Measurements from ENCODE around the gene MYO5B.
"Not testable (repeated sequence)": the region's sequence is repeated elsewhere in the genome, so short reads cannot be mapped to it uniquely, and the experiment has no call there.

The MYO5B gene

DNA sequence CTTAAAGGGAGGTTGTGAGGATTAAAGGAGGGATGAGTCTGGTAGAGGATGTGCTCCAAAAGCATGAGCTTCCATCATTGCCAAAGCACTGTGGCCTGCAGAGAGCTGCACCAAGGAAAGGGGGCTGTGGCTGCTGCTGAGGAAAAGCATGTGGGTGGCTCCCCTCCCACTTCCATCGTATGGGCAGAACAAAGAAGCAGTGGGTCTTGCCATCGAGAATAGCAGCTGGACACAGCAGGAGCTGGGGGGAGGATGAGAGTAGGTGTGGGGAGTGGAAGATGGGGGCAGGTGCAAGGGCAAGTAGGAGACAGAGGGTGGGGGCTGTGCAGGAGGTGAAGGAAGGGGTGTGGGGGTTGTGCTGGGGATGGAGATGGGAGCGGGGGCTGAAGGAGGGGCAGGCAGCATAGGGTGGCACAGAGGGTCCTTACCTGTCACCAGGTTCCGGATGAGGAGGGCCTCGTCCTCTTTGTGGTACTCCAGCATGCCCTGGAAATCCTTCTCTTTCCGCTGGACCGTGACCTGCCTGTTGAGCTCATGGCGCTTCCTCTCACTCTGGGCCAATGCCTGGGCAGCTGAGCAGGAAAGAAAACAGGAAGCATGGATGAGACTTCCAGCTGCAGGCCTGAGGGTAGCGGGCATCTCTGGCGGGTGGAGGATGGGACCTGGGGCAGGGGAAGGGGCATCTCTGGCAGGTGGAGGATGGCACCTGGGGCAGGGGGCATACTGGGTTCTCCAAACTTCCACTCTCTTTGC is 348.1 kb downstream of the MYO5B start:
- no peak for DNase-seq

DNA sequence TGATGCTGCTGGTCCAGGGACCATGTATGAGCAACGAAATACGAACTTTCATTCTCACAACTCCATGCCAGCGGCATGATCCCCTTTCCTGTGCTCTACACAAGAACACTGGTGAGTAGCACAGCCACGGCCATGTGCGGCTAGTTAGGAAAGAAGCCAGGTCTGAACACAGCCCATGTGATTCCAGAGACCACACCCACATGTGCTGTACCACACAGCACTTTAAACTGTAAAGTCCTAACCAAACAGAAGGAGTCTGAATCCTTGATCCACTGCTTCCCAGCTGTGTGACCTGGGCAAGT is 348.6 kb downstream of the MYO5B start:
- no peak for DNase-seq

- no peak for DNase-seq
These were observed 349.2 kb downstream of the MYO5B start for GRCh38 chr18:49845629-49846360.

GRCh38 chr18:49844903-49845302 is 350.0 kb downstream of the MYO5B start:
- no peak for DNase-seq

DNA sequence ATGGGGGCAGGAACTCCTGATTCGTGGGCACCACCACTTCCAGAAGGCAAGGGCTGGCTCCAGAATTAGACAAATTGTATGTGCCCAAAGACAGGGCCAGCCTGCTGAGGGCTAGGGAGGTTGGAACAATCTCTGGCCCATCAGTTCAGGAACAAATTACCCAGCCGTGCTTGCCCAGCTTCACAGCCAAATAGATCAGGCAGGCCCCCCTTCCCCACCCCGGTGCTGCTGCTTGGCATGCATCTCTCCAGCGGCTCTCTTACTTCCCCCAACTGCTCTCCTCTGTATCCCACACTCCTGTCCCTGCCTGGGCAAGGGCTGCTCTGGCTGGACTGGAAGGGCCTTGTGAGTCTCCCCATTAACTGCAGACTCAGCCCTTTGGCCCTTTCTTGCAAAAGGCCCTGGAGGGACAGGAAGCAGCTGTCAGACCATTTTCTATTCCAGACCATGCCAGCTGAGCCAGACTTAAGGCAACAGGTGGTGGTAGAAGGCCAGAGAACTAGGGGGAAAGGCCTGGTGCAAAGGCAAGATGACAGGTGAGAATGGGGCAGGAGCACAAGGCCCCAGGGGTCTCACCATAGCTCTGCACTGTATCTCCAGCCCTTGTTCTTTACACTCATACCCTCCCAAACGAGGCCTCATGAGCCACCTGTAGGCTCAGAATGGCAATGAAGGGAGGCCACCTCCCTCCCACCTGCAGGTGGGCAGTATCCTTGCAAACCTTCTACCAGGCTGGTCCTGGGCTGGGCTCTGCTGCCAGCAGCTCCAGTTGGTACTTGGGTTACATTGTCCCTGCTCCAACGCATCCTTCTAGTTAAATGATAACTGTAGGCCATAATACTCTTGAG is 350.9 kb downstream of the MYO5B start:
- no peak for DNase-seq

DNA sequence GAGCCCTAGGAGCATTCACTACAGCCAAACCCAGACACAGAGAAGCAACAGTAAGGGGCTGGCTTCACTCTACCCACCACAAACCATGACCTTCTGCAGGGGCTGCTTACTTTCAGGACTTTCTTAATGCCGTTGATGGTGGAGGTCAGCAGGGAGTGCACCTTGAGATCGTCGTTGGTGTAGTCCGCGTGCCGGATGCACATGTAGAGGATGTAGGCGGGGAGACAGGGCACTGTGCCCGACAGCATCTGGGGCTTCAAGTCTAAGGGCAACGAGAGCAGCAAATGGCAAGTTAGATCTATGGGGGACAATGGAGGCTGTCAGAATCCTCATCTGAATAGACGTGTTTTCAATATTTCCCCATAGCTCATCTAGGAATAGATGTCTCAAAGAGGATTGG is 351.8 kb downstream of the MYO5B start:
- no peak for DNase-seq

- DNase-seq = no peak
These were observed 352.3 kb downstream of the MYO5B start for GRCh38 chr18:49842656-49843055.

DNA sequence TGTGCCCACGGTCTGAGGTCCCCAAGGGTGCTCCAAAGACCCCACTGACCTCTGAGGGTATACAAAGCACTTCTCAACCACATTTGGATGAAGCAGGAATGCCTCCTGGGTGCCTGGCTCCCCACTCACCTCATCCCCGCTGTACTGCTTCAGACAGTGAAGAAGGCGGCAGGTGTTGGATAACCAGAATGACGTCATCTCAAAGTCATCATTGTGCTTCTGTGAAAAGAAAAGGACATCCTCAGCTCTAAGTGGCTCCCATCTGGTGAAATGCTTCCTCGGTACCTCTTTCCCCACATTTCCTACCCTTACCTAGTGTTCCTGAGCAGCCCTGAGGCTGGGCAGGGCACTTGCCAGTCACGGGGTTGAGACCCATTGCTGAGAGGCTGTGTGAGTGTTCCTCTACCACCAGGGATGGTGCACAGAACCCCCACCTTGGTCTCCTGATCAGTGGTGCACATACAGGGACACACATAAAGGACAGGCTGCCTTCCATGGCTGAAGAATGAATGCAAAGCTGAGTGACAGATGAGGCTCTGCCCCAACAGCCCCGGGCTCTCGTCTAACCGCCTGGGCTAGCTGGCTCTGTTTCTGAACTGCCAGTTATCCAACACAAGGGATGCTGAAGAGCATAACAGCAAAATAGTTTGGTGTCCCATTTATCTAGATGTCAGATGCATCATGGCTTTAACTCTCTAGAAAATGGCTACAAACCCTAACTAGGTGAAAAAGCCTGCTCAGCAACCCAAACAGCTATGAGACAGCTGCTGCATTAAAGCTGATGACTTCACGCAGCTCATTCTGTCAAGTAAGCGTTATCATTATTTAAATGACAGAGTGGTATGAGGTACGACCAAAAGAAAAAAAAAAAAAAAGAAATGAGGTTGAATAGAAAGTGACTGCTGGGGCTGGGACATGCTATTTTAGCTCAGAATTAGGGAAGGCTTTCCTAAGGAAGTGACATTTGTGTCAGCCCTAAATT is 353.4 kb downstream of the MYO5B start:
- DNase-seq = no peak

DNA sequence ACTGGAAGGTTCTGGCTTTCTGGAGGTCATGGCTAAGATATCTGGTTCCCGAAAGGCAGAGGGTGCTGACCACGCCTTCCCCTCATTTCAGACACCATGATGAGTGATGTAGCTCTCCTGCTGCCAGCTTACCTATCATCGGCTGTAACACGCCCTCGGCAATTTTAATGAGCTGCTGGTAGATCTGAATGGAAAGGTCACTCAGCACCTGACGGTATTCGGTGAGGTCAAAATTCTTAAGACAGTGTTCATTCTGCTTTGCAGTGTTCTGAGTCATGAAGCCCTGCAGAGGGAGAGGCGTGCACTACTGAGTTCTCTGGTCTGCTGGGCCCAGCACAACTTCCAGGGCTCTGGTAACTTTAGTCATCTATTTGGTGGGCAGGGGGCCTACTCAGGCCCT is 355.9 kb downstream of the MYO5B start:
- no peak for DNase-seq

GRCh38 chr18:49838381-49838780 is 356.6 kb downstream of the MYO5B start:
- no peak for DNase-seq

DNA sequence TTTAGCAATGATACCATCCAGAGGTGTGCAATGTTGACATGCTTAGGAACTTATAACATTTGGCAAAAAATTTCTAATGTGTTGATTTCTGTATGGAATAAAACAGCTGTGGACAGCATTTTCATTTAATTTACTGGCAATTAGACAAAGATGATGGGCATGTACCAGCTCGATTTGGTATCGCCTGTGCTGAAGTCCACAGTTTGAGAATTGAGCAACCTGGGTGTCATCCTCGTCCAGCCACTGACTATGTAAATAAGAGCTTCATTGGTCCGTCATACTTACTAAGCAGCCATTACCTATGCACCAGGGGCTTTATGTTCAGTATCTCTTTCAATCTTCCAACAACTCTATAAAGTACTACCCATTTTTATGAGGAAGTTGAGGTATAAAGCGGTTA is 357.1 kb downstream of the MYO5B start:
- DNase-seq = no peak

DNA sequence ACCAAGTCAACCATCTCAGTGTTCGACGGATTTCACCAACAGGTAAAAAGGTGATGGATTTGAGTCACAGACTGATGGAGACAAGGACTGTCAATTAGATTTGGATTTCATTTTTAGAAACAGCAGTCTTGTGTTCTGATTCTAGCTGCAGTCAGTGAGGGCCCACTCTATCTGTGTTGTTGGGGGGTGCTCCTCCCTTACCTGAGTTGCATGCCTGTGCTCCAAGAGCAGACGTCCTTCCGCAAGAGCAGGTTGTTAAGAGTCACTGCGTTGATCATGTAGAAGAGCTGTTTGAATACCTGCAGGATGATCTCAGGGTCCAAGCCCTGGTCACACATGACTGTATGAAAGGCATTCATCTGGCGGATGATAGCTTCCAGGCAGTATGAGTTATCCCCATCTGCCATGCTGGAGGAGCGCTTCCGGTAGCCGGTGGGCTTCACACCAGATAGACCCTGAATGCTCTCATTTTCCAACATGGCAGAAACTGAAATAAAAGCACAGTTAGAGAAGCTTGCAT is 357.6 kb downstream of the MYO5B start:
- not testable (repeated sequence) for DNase-seq

GRCh38 chr18:49835405-49835804 is 359.5 kb downstream of the MYO5B start:
- DNase-seq = no peak

GRCh38 chr18:49834258-49834657 is 360.7 kb downstream of the MYO5B start:
- DNase-seq = no peak

DNA sequence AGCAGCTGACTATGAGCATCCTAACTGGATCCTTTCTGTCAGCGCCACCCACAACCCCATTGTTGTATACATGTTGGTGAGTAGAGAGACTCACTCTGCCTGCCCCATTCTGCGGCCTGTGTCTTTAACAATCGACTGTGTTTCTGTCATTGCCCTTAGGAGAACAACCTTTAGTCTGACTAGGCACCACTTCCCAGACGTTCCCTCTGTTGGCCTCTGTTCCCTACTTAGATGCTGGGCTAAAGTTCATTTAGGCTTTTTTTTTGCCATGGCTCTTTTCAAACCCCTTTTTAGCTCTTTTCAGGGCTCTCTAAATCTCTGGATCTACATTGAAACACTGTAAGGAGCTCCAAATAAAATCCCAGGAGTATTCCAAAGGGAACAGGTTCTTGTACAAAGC is 361.1 kb downstream of the MYO5B start:
- no peak for DNase-seq

- no peak for DNase-seq
These were observed 362.7 kb downstream of the MYO5B start for GRCh38 chr18:49832221-49832647.

DNA sequence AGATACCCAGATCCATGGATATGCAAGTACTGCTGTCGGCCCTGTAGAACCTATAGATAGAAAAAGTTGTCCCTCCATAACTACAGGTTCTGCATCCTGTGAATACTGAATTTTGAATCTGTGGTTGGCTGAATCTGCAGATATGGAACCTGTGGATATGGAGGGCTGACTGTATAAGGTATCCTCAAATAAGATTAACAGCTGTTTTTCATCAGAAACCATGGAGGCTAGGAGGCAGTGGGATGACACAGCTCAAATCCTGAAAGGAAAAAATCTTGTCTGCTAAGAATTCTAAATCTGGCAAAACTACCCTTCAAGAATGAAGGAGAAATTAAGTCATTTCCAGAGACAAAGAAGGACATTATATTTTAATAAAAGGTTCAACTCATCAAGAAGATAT is 367.0 kb downstream of the MYO5B start:
- no peak for DNase-seq

GRCh38 chr18:49819823-49820671 is 374.9 kb downstream of the MYO5B start:
- no peak for DNase-seq

- no peak for DNase-seq
These were observed 375.8 kb downstream of the MYO5B start for GRCh38 chr18:49819071-49819662.

GRCh38 chr18:49817947-49818346 is 377.0 kb downstream of the MYO5B start:
- DNase-seq = no peak

DNA sequence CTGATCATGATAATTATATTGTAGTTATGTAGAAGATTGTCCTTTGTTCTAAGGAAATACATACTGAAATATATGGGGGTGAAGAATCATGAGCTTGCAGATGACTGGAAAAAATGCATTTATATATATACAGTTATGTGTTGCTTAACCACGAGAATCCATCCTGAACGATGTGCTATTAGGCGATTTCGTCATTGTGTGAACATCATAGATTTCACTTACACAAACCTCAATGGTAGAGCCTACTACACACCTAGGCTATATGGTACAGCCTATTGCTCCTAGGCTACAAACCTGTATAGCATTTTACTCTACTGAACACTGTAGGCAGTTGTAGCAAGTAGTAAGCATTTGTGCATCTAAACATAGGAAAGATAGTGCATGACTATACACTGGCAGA is 379.0 kb downstream of the MYO5B start:
- no peak for DNase-seq
